LNCAP (cell line): Measurements from ENCODE around the gene SORCS3.

Experiments used
- CTCF ChIP-seq: fragments of 450-650 bp; IDR thresholded peaks from 2 replicates; pipeline ENCODE4 v1.5.1; 2017; ENCODE audit warnings: mild to moderate bottlenecking

SORCS3 gene

GRCh38 chr10:105063796-105064195, 422.7 kb downstream of the SORCS3 start:
- TF ChIP-seq CTCF = peak; percentile 46; the same call in 1 of the 2 replicates

- no peak for TF ChIP-seq CTCF
Observed at GRCh38 chr10:105068497-105068896, 427.4 kb downstream of the SORCS3 start.

GRCh38 chr10:105070249-105070648, 429.2 kb downstream of the SORCS3 start:
- TF ChIP-seq CTCF = no peak

GRCh38 chr10:105070952-105071351, 429.9 kb downstream of the SORCS3 start:
- no peak for TF ChIP-seq CTCF

GRCh38 chr10:105071980-105072379, 430.9 kb downstream of the SORCS3 start:
- no peak for TF ChIP-seq CTCF

- TF ChIP-seq CTCF = no peak
Observed at GRCh38 chr10:105073999-105074398, 432.9 kb downstream of the SORCS3 start.

GRCh38 chr10:105075031-105075430, 433.9 kb downstream of the SORCS3 start:
- TF ChIP-seq CTCF = no peak

- no peak for TF ChIP-seq CTCF
Observed at GRCh38 chr10:105085980-105086379, 444.9 kb downstream of the SORCS3 start.
